K562 (cell line): ENCODE data around the gene PKD1L1. TPM values are rescaled to one million over a fixed set of nuclear protein-coding genes. Genes with fewer than 3 reads are reported as not detected.

Source experiments
- ATAC-seq: fragments of 200-7000 bp; cut with Tn5 transposase; 3 replicates; pipeline ENCODE4 v1.9.1; 2020; ENCODE audit warnings: moderate library complexity
- BruUV-seq: library from RNA; stranded (reverse); fragments of 400-500 nt; replicated peaks from 2 replicates; lab custom pipeline; 2021; lab: Mats Ljungman, UMichigan
- CTCF ChIA-PET: fragments of 300-600 bp; formaldehyde crosslinking; extraction: SDS; loops from one replicate; lab custom pipeline; 2021; ENCODE audit warnings: low intra/inter-chr PET ratio; lab: Yijun Ruan, JAX
- POLR2A ChIA-PET: fragments of 300-600, 350-650 bp; sonication (Branson Sonifier 250); formaldehyde crosslinking; extraction: SDS; loops from one replicate; lab custom pipeline; 2021; ENCODE audit warnings: antibody characterized with exemption, inconsistent platforms; lab: Yijun Ruan, JAX
- DNase-seq, 4 experiments: peaks; one replicate each; pipeline versions ENCODE4 v3.0.0 to v3.0.0-alpha.2; 2011 to 2018; ENCODE audit warnings: low spot score in 3 of 4, mixed read lengths in 3 of 4; ENCODE audit errors: extremely low read depth in 1 of 4
- FAIRE-seq: peaks from 2 replicates; lab custom pipeline; 2011; peaks lifted over from hg19 to GRCh38; lab: Jason Lieb, UNC
- H2AFZ ChIP-seq: 2 replicates; pipeline ENCODE4 v1.6.0; 2011; ENCODE audit warnings: low read depth, low read length, control low read depth, inconsistent platforms
- H3K27ac ChIP-seq: fragments of 200-600 bp; 3 replicates; pipeline ENCODE4 v1.8.0; 2011; ENCODE audit warnings: low read depth, mild to moderate bottlenecking, control low read depth, inconsistent platforms, low read length, moderate library complexity, mixed read lengths; ENCODE audit errors: extremely low read depth
- H3K27me3 ChIP-seq, 2 experiments: fragments of 300-600 bp in 1 of 2; 2 replicates in 1 of 2; 3 replicates in 1 of 2; pipeline versions ENCODE4 v1.6.0 to v1.8.0; 2011; ENCODE audit warnings: inconsistent platforms in 2 of 2, low read length in 2 of 2, mild to moderate bottlenecking in 1 of 2, mixed read lengths in 1 of 2, moderate library complexity in 1 of 2; ENCODE audit not compliant: control insufficient read depth in 2 of 2, insufficient read depth in 2 of 2
- H3K36me3 ChIP-seq: fragments of 300-600 bp; 3 replicates; pipeline ENCODE4 v1.8.0; 2011; ENCODE audit warnings: mild to moderate bottlenecking, low read length, inconsistent platforms; ENCODE audit not compliant: control insufficient read depth, insufficient read depth
- H3K4me1 ChIP-seq, 2 experiments: fragments of 200-600 bp in 1 of 2; replicated peaks in 1 of 2; 2 replicates in 1 of 2; 3 replicates in 1 of 2; pipeline versions ENCODE4 v1.5.1 to v1.8.0; 2011; ENCODE audit warnings: inconsistent platforms in 2 of 2, low read length in 2 of 2, mild to moderate bottlenecking in 1 of 2, mixed read lengths in 1 of 2, moderate library complexity in 1 of 2; ENCODE audit not compliant: control insufficient read depth in 2 of 2, insufficient read depth in 2 of 2
- H3K4me2 ChIP-seq: 2 replicates; pipeline ENCODE4 v1.6.1; 2011; ENCODE audit warnings: low read length, control low read depth, inconsistent platforms, mixed read lengths; ENCODE audit not compliant: insufficient read depth
- H3K4me3 ChIP-seq: fragments of 200-600 bp; sonication (generic), shearing (Covaris generic); 2 replicates; pipeline ENCODE4 v1.5.1; 2016; ENCODE audit warnings: control low read depth, inconsistent platforms
- H3K79me2 ChIP-seq: fragments of 200-600 bp; 3 replicates; pipeline ENCODE4 v1.8.0; 2011; ENCODE audit warnings: low read length, inconsistent platforms; ENCODE audit not compliant: control insufficient read depth, insufficient read depth
- H3K9ac ChIP-seq, 2 experiments: 2 replicates each; pipeline versions ENCODE4 v1.6.0 to v1.6.1; 2011; ENCODE audit warnings: low read depth in 2 of 2, low read length in 2 of 2, control low read depth in 1 of 2, inconsistent platforms in 1 of 2, mild to moderate bottlenecking in 1 of 2, mixed read lengths in 1 of 2; ENCODE audit not compliant: insufficient read depth in 1 of 2
- H3K9me1 ChIP-seq: one replicate; pipeline ENCODE4 v1.6.0; 2011; ENCODE audit warnings: inconsistent platforms, mild to moderate bottlenecking, low read length, moderate library complexity; ENCODE audit not compliant: control insufficient read depth, insufficient read depth
- H3K9me3 ChIP-seq: replicated peaks from 2 replicates; pipeline ENCODE4 v1.5.1; 2011; ENCODE audit warnings: low read depth, low read length, inconsistent platforms; ENCODE audit not compliant: control insufficient read depth, insufficient read depth
- H4K20me1 ChIP-seq: replicated peaks from 2 replicates; pipeline ENCODE4 v1.6.1; 2011; ENCODE audit warnings: low read length, inconsistent platforms, mixed read lengths; ENCODE audit not compliant: control insufficient read depth, insufficient read depth
- MCM2 ChIP-seq: fragments of 450-650 bp; IDR thresholded peaks from 2 replicates; pipeline ENCODE4 v1.6.1; 2017; ENCODE audit warnings: low read depth, mild to moderate bottlenecking
- WGBS: fragments of 100-300 bp; shearing (Covaris generic); methylation state at CpG from one replicate; pipeline ENCODE4 v1.1.6; 2016; ENCODE audit warnings: low coverage, mixed read lengths; ENCODE audit not compliant: insufficient coverage; ENCODE audit errors: missing lambda C conversion rate; 5-methylcytosine and 5-hydroxymethylcytosine counted together
- in situ Hi-C: fragments of 300-500 bp; cut with MboI; formaldehyde crosslinking; loops from 4 replicates; pipeline ENCODE4 v1.15.0; 2018; ENCODE audit warnings: inconsistent platforms, mixed read lengths
- intact Hi-C: fragments of 100-400 bp; cut with micrococcal nuclease; formaldehyde crosslinking; loops from 2 replicates; pipeline ENCODE4 v1.14.2; 2022
- polyA plus RNA-seq, 8 experiments: library from polyadenylated mRNA; depleted of rRNA in 4 of 8; stranded (reverse) in 5 of 8; unstranded in 3 of 8; fragments of >200 nt; fragmentation: Nextera tagmentation in 2 of 8; fragmentation: Illumina TruSeq in 1 of 8; extraction: Ambion mirVana in 2 of 8; extraction: Trizol in 1 of 8; gene quantifications; 2 replicates each; pipeline versions ENCODE4 v1.2.1 to v1.2.3, GENCODE V29; 2011 to 2014; ENCODE audit warnings: inconsistent platforms in 1 of 8, missing spikeins in 1 of 8
- total RNA-seq, 7 experiments: library from RNA; depleted of rRNA in 6 of 7; stranded (reverse); fragments of >200 nt in 6 of 7; fragmentation: Illumina TruSeq in 2 of 7; extraction: Trizol in 2 of 7; gene quantifications; 2 replicates each; pipeline versions ENCODE4 v1.2.1 to v1.2.3, GENCODE V29; 2011 to 2021; ENCODE audit warnings: low replicate concordance in 1 of 7
- TF ChIP-seq, protein P1 (sequence below): fragments of 250-450 bp; sonication (Bioruptor Pico); IDR thresholded peaks from 2 replicates; pipeline ENCODE4 v1.5.0; 2021; ENCODE audit warnings: mild to moderate bottlenecking, moderate library complexity

Gene PKD1L1
- total and polyA plus RNA-seq, 9 of the 15 experiments (the other 6 are each of a cell fraction or from before 2014, with no cell fraction given): 0.01 to 0.02 TPM; not detected in 7

DNA sequence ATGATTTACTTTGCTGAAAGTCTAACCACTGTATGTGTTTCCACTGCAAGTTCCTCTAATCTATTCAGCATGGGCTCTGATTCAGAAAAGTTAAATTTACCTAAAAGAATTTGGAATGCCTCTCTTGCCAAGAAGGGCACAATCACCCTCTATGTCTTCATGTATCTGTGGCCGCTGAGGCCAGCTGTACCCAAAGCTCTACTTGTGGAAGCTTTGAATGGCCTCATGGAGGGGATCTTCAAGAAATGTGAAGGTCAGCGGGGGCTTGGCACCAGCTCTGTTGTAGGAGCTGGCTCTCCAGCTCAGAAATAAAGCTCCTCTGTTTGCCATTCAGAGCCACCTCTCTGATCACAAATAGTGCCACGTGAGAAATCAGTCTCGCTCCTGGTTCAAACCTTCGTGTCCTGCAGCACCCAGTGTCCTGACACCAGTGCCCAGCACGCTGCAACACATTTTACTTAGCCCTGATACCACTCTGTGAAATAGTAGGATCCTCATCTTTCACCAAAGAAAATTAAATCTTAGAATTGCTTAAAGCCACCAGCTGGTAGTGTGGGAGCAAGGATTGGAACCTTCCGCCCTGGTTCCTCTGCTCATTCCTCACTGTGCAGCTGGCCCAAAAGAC, 61.1 kb downstream of the PKD1L1 start:
- FAIRE-seq: no peak
- in situ Hi-C loops (no loop called here), intact Hi-C loops (no loop called here)
- H3K4me2 ChIP-seq: no peak overlapping the region
- POLR2A ChIA-PET: interaction anchor here (0.7 kb wide), 1 partner anchor 464 kb away, joined by 3 read pairs; no protein-coding TSS in a partner anchor
- DNase-seq: no peak
- H4K20me1 ChIP-seq: no peaks in the 10 kb centered on the region; the same call in 1 of the 2 replicates
- H3K36me3 ChIP-seq: no peaks in the 10 kb centered on the region
- no peak overlapping the region for H3K4me3 ChIP-seq
- H3K79me2 ChIP-seq: no peaks in the 10 kb centered on the region
- CTCF ChIA-PET: no interaction called here
- ATAC-seq: no peak
- no peak overlapping the region for H2AFZ ChIP-seq
- no peaks in the 10 kb centered on the region for H3K4me1 ChIP-seq
- H3K9me1 ChIP-seq: no peaks in the 10 kb centered on the region
- BruUV-seq: no TSS peak
- no peaks in the 10 kb centered on the region for H3K9me3 ChIP-seq
- WGBS: 1% methylated on average over 7 of the region's 7 CpGs
- no peak overlapping the region for H3K27ac ChIP-seq
- H3K9ac ChIP-seq: no peak overlapping the region
- TF ChIP-seq, protein P1, sequence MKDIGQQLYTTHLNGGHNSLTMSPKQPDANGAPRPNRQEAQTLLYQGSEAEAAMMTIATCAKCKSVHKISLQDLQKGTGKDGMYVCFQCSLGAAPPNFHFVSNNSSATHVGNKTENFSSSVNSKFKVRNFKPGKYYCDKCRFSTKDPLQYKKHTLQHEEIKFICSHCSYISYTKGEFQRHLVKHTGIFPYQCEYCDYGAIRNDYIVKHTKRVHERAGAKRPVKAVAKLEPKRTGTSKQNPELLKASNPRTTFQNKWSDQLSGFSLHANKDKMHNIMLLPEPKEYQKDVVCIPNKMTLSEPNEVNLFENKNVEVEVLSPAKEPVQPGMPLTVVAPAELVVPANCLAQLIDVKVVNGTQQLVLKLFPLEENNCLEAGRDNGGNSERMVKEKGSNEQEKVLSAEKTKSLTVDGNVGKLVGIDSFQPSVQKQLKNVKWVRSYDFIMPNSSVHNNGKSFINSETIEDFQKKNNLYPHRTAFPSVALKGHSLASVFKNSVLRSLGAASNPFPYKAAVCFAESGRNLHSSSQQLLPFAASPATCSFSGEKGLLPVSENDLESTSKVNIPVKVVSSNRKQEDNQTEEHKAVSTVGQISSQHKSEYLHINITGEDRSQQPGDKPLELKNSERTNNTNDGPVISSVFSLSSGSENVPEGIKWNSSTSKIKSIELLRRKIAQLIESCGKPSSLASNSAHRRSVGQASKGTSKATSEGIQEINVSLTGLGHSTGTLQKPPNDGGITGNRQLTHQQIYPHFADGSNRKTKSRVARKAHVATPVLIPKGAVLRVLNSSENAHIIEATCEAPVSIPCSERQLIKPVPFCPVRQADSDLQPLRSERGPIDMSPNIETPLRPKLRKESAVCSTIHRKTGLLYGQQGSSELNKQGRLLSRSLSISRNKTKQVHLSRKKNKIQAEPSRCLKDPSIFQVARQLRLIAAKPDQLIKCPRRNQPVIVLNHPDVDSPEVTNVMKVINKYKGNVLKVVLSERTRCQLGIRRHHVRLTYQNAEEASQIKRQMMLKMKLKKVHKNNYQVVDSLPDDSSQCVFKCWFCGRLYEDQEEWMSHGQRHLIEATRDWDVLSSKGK: no peak
- TF ChIP-seq MCM2: no peak
- peaks cover 0 to 59% of the 10 kb centered on the region in 2 experiments; a peak in 2 of 5 replicates for H3K27me3 ChIP-seq
